Uterus (tissue), 2 donors: ENCODE results near the gene HSDL2.

Experiments
- CTCF ChIP-seq, 4 experiments: fragments of 200-600 bp in 2 of 4; fragments of 450-650 bp in 2 of 4; sonication (generic) in 2 of 4; IDR thresholded peaks; one replicate each; pipeline ENCODE4 v1.5.1; 2016 to 2019; ENCODE audit warnings: antibody characterized with exemption in 4 of 4, mild to moderate bottlenecking in 2 of 4, moderate library complexity in 1 of 4
- POLR2A ChIP-seq, 2 donors: fragments of 450-650 bp; IDR thresholded peaks; one replicate each; pipeline ENCODE4 v1.6.1; 2016; ENCODE audit warnings: antibody characterized with exemption in 2 of 2, mild to moderate bottlenecking in 1 of 2, moderate library complexity in 1 of 2

GRCh38 chr9:112437406-112437805 is 57.5 kb downstream of the HSDL2 start:
- TF ChIP-seq CTCF (IDR thresholded peaks at IDR 0.05) (no peak), POLR2A (IDR thresholded peaks at IDR 0.05) (no peak)
